HepG2 (cell line): ENCODE results near the gene TCF25. TPM values are rescaled to one million over a fixed set of nuclear protein-coding genes. Genes with fewer than 3 reads are reported as not detected.

Source experiments
- CAMTA2 ChIP-seq: sonication (generic); formaldehyde crosslinking; IDR thresholded peaks from 2 replicates; pipeline ENCODE4 v1.4.0; 2020; ENCODE audit warnings: mild to moderate bottlenecking, missing genetic modification reagents, borderline replicate concordance
- FIP1L1 ChIP-seq: fragments of 200-400 bp; formaldehyde crosslinking; IDR thresholded peaks from 2 replicates; pipeline ENCODE4 v1.6.1; 2018; ENCODE audit warnings: low read depth, mild to moderate bottlenecking, low read length, moderate library complexity, borderline replicate concordance; ENCODE audit not compliant: insufficient read depth
- JDP2 ChIP-seq: sonication (generic); formaldehyde crosslinking; IDR thresholded peaks from 2 replicates; pipeline ENCODE4 v1.8.1; 2022; ENCODE audit warnings: missing genetic modification reagents, borderline replicate concordance
- KDM5B ChIP-seq: sonication (generic); formaldehyde crosslinking; IDR thresholded peaks from 2 replicates; pipeline ENCODE4 v1.4.0; 2020; ENCODE audit warnings: missing genetic modification reagents, mild to moderate bottlenecking, borderline replicate concordance
- POGZ ChIP-seq: sonication (generic); formaldehyde crosslinking; IDR thresholded peaks from 2 replicates; pipeline ENCODE4 v1.4.0; 2020; ENCODE audit warnings: mild to moderate bottlenecking, missing genetic modification reagents
- SETDB1 ChIP-seq: sonication (generic); formaldehyde crosslinking; IDR thresholded peaks from 2 replicates; pipeline ENCODE4 v1.5.1; 2020; ENCODE audit warnings: missing genetic modification reagents, mild to moderate bottlenecking, borderline replicate concordance
- SP5 ChIP-seq: IDR thresholded peaks from 2 replicates; pipeline ENCODE4 v1.6.1; 2016; ENCODE audit warnings: low read depth, borderline replicate concordance
- ZBTB40 ChIP-seq, 2 experiments: fragments of 450-650 bp in 1 of 2; sonication (generic) in 1 of 2; formaldehyde crosslinking in 1 of 2; IDR thresholded peaks; 2 replicates each; pipeline versions ENCODE4 v1.6.1 to v1.8.0; 2016 to 2022; ENCODE audit warnings: antibody characterized with exemption in 1 of 2, mild to moderate bottlenecking in 1 of 2, missing genetic modification reagents in 1 of 2
- ZC3H4 ChIP-seq: sonication (generic); formaldehyde crosslinking; IDR thresholded peaks from 2 replicates; pipeline ENCODE4 v1.4.0; 2020; ENCODE audit warnings: missing genetic modification reagents, borderline replicate concordance
- ZNF121 ChIP-seq: sonication (generic); formaldehyde crosslinking; IDR thresholded peaks from 2 replicates; pipeline ENCODE4 v1.5.0; 2020; ENCODE audit warnings: mild to moderate bottlenecking, missing genetic modification reagents
- ZNF678 ChIP-seq: sonication (generic); formaldehyde crosslinking; IDR thresholded peaks from 2 replicates; pipeline ENCODE4 v1.4.0; 2020; ENCODE audit warnings: mild to moderate bottlenecking, missing genetic modification reagents
- ZNF724P ChIP-seq: sonication (generic); formaldehyde crosslinking; IDR thresholded peaks from 2 replicates; pipeline ENCODE4 v1.8.0; 2022; ENCODE audit warnings: missing genetic modification reagents, borderline replicate concordance
- ZNF850 ChIP-seq: sonication (generic); formaldehyde crosslinking; conservative IDR thresholded peaks from 2 replicates; pipeline ENCODE4 v1.9.0; 2021; ENCODE audit warnings: mild to moderate bottlenecking, missing genetic modification reagents
- ZSCAN9 ChIP-seq: IDR thresholded peaks from 2 replicates; pipeline ENCODE4 v1.6.1; 2016; ENCODE audit warnings: borderline replicate concordance
- polyA plus RNA-seq, 8 experiments: library from polyadenylated mRNA; depleted of rRNA in 3 of 8; stranded (reverse) in 7 of 8; unstranded in 1 of 8; fragments of >200 nt; fragmentation: Illumina TruSeq in 4 of 8; extraction: Trizol in 4 of 8; gene quantifications; 2 replicates each; pipeline versions ENCODE4 v1.2.1 to v1.2.3, GENCODE V29; 2011 to 2016; ENCODE audit warnings: low read depth in 4 of 8, missing spikeins in 1 of 8, mixed read lengths in 1 of 8; ENCODE audit not compliant: insufficient read depth in 1 of 8
- total RNA-seq, 5 experiments: library from RNA; depleted of rRNA; stranded (reverse); fragments of >200 nt; fragmentation: Illumina TruSeq; extraction: Trizol; gene quantifications; 2 replicates each; pipeline ENCODE4 v1.2.3, GENCODE V29; 2016; ENCODE audit warnings: low read depth in 1 of 5
- TF ChIP-seq, protein P1 (sequence below): IDR thresholded peaks from 2 replicates; pipeline ENCODE4 v1.6.1; 2018; ENCODE audit warnings: missing genetic modification reagents, mild to moderate bottlenecking, missing compliant biosample characterization
- TF ChIP-seq, protein P2 (sequence below): sonication (generic); formaldehyde crosslinking; IDR thresholded peaks from 2 replicates; pipeline ENCODE4 v1.4.0; 2020; ENCODE audit warnings: missing genetic modification reagents

Gene TCF25
- total and polyA plus RNA-seq, 2 of the 13 experiments (the other 11 are each of a cell fraction or from before 2014, with no cell fraction given): 138 to 206 TPM

DNA sequence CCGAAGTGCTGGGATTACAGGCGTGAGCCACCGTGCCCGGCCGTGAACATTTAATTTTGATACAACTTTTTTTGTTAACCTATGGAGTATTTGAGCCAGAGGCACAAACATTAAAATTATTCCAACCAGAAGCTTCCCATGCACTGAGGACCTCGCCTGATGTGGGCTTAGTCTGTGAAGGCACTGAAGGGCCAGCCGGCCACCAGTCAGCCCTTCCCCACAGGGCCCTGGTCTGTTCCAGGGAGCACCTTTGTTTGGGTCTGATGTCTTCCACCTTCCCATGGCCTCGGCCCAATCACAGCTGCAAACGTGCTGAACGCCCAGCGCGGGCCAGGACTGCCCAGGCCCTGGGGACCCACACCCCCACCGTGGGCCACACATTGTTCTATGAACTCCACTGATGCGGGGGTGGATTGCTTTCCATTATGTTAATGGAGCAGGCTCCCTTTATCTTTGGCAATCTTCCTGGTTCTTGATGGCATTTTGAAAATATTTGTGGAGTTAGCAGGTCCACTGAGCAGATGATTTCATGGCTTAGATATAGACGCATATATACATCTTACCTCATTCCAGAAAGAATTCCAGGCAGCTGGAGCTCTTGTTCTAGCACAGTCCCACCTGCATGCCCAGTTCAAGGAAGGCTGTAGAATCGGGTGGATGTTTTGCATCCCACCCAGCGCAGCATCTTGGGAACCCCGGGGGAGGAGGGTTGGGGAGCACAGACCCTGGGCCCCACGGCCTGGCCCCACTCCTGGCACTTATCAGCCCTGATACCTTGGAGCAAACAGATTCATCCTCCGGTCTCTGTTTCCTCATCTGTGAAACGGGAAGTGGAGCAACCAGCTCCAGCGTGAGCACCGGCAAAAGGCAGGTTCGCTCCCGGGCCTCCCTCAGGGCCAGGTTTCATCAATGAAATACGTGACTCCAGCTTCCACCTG, 30.7 kb upstream of the TCF25 start (continued):
- TF ChIP-seq SETDB1 (CRISPR knock-in tag) (no peak), POGZ (CRISPR knock-in tag) (no peak), JDP2 (CRISPR knock-in tag) (no peak), ZNF850 (CRISPR knock-in tag) (no peak), ZNF678 (no peak), ZC3H4 (CRISPR knock-in tag) (no peak), ZNF724P (CRISPR knock-in tag) (no peak), ZNF121 (CRISPR knock-in tag) (peak; percentile 82), KDM5B (CRISPR knock-in tag) (no peak), SP5 (CRISPR knock-in tag) (0 out of 2 replicates have a peak, but pooled peaks have one; percentile 1), CAMTA2 (CRISPR knock-in tag) (no peak), ZBTB40 (IDR thresholded peaks at IDR 0.05) (no peak), ZBTB40 (CRISPR knock-in tag; IDR thresholded peaks at IDR 0.05) (no peak), ZSCAN9 (CRISPR knock-in tag) (no peak), FIP1L1 (no peak)
- TF ChIP-seq, protein P1, sequence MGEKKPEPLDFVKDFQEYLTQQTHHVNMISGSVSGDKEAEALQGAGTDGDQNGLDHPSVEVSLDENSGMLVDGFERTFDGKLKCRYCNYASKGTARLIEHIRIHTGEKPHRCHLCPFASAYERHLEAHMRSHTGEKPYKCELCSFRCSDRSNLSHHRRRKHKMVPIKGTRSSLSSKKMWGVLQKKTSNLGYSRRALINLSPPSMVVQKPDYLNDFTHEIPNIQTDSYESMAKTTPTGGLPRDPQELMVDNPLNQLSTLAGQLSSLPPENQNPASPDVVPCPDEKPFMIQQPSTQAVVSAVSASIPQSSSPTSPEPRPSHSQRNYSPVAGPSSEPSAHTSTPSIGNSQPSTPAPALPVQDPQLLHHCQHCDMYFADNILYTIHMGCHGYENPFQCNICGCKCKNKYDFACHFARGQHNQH (CRISPR knock-in tag): no peak; the same call in 1 of the 2 replicates
- TF ChIP-seq, protein P2, sequence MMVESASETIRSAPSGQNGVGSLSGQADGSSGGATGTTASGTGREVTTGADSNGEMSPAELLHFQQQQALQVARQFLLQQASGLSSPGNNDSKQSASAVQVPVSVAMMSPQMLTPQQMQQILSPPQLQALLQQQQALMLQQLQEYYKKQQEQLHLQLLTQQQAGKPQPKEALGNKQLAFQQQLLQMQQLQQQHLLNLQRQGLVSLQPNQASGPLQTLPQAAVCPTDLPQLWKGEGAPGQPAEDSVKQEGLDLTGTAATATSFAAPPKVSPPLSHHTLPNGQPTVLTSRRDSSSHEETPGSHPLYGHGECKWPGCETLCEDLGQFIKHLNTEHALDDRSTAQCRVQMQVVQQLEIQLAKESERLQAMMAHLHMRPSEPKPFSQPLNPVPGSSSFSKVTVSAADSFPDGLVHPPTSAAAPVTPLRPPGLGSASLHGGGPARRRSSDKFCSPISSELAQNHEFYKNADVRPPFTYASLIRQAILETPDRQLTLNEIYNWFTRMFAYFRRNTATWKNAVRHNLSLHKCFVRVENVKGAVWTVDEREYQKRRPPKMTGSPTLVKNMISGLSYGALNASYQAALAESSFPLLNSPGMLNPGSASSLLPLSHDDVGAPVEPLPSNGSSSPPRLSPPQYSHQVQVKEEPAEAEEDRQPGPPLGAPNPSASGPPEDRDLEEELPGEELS: peak; percentile 22; the same call in 1 of the 2 replicates
